RWPE2 (cell line): ENCODE measurements around the gene RGS14.
A peak's percentile ranks its signal among the peaks of the same experiment; 100 is the strongest.
"Not testable (repeated sequence)": the region's sequence is repeated elsewhere in the genome, so short reads cannot be mapped to it uniquely, and the experiment has no call there.

Source experiments
- ATAC-seq: fragments of 200-7000 bp; cut with Tn5 transposase; 3 replicates; pipeline ENCODE4 v1.9.1; 2021; ENCODE audit warnings: low read depth
- DNase-seq: peaks from one replicate; pipeline ENCODE4 v3.0.0-alpha.2; 2020; ENCODE audit warnings: low spot score
- H3K27ac ChIP-seq: fragments of 450-650 bp; 2 replicates; pipeline ENCODE4 v1.5.1; 2017; ENCODE audit warnings: mild to moderate bottlenecking; ENCODE audit not compliant: poor library complexity, severe bottlenecking
- H3K27me3 ChIP-seq: fragments of 250-450 bp; sonication (Bioruptor Pico); 2 replicates; pipeline ENCODE4 v1.5.1; 2021; ENCODE audit warnings: mild to moderate bottlenecking, moderate library complexity; ENCODE audit not compliant: insufficient read depth, poor library complexity, severe bottlenecking
- H3K36me3 ChIP-seq: fragments of 250-450 bp; sonication (Bioruptor Pico); 2 replicates; pipeline ENCODE4 v1.5.1; 2020; ENCODE audit warnings: low read depth, mild to moderate bottlenecking, moderate library complexity
- H3K4me1 ChIP-seq: fragments of 250-450 bp; sonication (Bioruptor Pico); 2 replicates; pipeline ENCODE4 v1.5.1; 2021; ENCODE audit warnings: mild to moderate bottlenecking, moderate library complexity; ENCODE audit not compliant: insufficient read depth, poor library complexity, severe bottlenecking
- H3K4me3 ChIP-seq: fragments of 250-450 bp; sonication (Bioruptor Pico); 2 replicates; pipeline ENCODE4 v1.5.1; 2021; ENCODE audit warnings: mild to moderate bottlenecking, moderate library complexity; ENCODE audit not compliant: severe bottlenecking
- H3K9me3 ChIP-seq: fragments of 250-450 bp; sonication (Bioruptor Pico); 2 replicates; pipeline ENCODE4 v1.5.1; 2021; ENCODE audit warnings: mild to moderate bottlenecking, moderate library complexity; ENCODE audit not compliant: severe bottlenecking
- TF ChIP-seq, protein P1 (sequence below): fragments of 450-650 bp; IDR thresholded peaks from one replicate; pipeline ENCODE4 v1.5.1; 2017; ENCODE audit warnings: mild to moderate bottlenecking, moderate library complexity; ENCODE audit not compliant: poor library complexity, severe bottlenecking

Gene RGS14

DNA sequence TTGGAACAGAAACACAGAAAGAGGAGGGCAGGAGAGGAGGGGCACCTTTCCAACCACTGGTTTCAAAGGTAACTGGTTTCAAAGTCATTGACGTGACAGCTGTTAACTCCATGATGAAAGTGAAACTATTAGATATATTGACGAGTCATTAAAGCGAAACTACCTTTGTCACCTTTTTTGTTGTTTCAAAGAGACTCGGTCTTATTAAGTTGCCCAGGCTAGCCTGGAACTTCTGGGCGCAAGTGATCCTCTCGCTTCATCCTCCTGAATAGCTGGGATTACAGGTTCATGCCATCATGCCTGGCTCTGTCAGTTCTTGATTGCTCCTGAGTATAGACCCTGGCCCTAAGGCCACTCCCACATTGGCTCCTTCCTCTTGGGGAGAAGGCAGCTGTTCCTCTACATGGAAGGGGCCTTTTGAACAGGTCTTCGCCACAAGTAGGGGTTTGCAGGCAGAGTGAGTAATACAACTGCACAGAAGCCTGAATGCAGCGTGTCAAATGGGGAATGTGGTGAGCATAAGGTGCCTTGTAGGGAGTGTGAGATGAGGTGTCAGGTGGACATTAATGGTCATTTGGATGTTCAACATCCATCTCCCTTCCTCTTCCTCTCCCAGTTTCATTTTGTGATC is 55.0 kb downstream of the RGS14 start:
- H3K27ac ChIP-seq: no peak overlapping the region
- no peak overlapping the region for H3K4me3 ChIP-seq

DNA sequence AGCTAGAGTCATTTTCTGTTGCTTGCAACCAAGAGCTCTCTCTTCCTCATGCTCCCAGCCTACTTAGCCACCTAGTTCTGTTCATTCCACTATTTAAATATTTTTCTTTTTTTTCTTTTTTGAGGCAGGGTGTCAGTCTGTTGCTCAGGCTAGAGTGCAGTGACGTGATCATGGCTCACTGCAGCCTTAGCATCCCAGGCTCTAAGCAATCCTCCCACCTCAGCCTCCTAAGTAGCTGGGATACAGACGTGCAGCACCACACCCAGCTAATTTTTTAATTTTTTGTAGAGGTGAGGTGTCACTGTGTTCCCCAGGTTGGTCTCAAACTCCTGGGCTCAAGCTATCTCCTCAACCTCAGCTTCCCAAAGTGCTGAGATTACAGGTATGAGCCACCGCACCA is 56.8 kb downstream of the RGS14 start:
- Histone ChIP-seq H3K9me3 (no peaks in the 10 kb centered on the region), H3K27ac (no peak overlapping the region), H3K4me1 (no peaks in the 10 kb centered on the region), H3K27me3 (no peaks in the 10 kb centered on the region), H3K36me3 (no peaks in the 10 kb centered on the region), H3K4me3 (no peak overlapping the region)
- DNase-seq (no peak), ATAC-seq (no peak)
- TF ChIP-seq, protein P1, sequence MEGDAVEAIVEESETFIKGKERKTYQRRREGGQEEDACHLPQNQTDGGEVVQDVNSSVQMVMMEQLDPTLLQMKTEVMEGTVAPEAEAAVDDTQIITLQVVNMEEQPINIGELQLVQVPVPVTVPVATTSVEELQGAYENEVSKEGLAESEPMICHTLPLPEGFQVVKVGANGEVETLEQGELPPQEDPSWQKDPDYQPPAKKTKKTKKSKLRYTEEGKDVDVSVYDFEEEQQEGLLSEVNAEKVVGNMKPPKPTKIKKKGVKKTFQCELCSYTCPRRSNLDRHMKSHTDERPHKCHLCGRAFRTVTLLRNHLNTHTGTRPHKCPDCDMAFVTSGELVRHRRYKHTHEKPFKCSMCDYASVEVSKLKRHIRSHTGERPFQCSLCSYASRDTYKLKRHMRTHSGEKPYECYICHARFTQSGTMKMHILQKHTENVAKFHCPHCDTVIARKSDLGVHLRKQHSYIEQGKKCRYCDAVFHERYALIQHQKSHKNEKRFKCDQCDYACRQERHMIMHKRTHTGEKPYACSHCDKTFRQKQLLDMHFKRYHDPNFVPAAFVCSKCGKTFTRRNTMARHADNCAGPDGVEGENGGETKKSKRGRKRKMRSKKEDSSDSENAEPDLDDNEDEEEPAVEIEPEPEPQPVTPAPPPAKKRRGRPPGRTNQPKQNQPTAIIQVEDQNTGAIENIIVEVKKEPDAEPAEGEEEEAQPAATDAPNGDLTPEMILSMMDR: no peak

More for the DNA sequence above, 55.0 kb downstream of the RGS14 start:
- Histone ChIP-seq H3K4me1 (no peaks in the 10 kb centered on the region), H3K27me3 (no peaks in the 10 kb centered on the region), H3K9me3 (no peaks in the 10 kb centered on the region), H3K36me3 (no peaks in the 10 kb centered on the region)
- TF ChIP-seq, protein P1: no peak
- DNase-seq (no peak), ATAC-seq (no peak)

DNA sequence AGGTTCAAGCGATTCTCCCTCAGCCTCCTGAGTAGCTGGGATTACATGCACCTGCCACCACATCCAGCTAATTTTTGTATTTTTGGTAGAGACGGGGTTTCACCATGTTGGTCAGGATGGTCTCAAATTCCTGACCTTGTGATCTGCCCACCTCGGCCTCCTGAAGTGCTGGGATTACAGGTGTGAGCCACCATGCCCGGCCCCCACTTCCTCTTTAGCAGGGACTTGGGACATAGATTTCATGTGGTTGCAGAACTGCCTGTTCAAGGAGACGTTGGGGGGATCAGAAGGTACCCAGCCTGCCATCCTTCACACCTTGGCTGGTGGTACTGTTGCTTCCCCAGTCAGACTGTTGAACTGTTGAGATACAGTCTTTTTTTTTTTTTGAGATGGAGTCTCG is 59.4 kb downstream of the RGS14 start:
- not testable (repeated sequence) for H3K27ac ChIP-seq

DNA sequence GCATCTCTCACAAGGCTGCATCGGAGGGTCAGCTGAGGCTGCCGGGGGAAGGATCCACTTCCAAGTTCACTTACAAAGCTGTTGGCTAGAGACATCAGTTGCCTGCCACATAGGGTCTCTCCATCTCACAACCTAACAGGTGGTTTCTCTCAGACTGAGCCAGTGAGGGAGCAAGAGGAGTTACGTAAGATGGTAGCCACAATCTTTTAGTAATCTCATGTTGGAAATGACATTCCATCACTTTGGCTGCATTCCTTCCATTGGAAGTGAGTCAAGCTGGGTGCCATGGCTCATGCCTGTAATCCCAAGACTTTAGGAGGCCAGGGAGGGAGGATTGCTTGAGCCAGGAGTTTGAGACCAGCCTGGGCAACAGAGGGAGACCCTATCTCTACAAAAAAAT is 61.3 kb downstream of the RGS14 start:
- Histone ChIP-seq H3K27me3 (no peaks in the 10 kb centered on the region), H3K4me1 (no peaks in the 10 kb centered on the region), H3K4me3 (no peak overlapping the region), H3K9me3 (no peaks in the 10 kb centered on the region), H3K36me3 (no peaks in the 10 kb centered on the region), H3K27ac (no peak overlapping the region)
- DNase-seq (no peak), ATAC-seq (peak; percentile 40; the same call in 2 of the 3 replicates)
- TF ChIP-seq, protein P1: no peak

More for the DNA sequence above, 59.4 kb downstream of the RGS14 start:
- not testable (repeated sequence) for H3K4me1 ChIP-seq, H3K4me3 ChIP-seq, H3K36me3 ChIP-seq, H3K9me3 ChIP-seq, H3K27me3 ChIP-seq, ATAC-seq, DNase-seq

DNA sequence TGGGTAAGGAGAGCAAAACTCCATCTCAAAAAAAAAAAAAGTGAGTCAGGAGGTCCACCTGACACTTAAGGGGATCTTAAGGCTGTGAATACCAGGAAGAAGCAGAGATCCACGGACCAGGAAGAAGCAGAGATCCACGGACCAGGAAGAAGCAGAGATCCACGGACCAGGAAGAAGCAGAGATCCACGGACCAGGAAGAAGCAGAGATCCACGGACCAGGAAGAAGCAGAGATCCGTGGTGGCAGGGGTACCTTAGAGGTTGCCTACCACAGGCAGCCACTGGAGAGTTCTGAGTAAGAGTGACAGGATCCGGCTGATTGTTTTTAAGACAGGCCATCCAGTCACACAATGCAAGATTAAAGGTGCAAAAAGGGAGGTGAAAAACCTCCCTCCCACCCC is 62.7 kb downstream of the RGS14 start:
- H3K9me3 ChIP-seq, H3K27ac ChIP-seq, H3K36me3 ChIP-seq, DNase-seq, H3K4me3 ChIP-seq, H3K27me3 ChIP-seq, ATAC-seq, H3K4me1 ChIP-seq: not testable (repeated sequence)

DNA sequence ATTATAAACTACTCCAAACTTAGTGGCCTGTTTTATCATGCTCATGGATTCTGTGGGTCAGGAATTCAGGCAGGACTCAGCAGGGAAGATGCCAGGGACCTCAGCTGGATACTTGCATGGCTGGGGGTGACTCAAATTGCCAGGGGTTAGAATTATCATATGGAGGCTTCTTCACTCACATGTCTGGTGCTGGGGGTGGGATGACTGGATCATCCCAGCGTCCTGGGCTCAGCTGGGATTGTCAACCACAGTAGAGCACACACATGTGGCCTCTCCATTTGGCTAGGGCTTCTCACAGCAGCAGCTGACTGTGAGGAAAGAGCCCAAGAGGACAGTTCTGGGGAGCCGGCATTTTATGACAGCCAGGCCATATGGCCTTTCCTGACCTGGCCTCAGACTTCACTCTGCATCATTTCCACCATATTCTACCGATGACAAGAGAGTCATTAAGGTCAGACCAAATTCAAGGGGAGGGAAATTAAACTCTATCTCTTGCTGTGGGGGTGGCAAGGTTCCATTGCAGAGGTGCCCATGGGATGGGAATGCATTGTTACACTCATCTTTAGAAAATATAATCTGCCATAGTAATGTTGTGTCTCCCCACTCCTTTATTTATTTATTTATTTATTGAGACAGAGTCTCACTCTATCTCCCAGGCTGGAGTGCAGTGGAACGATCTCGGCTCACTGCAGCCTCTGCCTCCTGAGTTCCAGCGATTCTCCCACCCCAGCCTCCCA is 63.5 kb downstream of the RGS14 start:
- H3K36me3 ChIP-seq: no peaks in the 10 kb centered on the region
- H3K4me1 ChIP-seq: peaks cover 3% of the 10 kb centered on the region
- TF ChIP-seq, protein P1: no peak
- no peaks in the 10 kb centered on the region for H3K27me3 ChIP-seq
- ATAC-seq (no peak), DNase-seq (no peak)
- H3K27ac ChIP-seq: no peak overlapping the region
- H3K4me3 ChIP-seq: no peak overlapping the region
- no peaks in the 10 kb centered on the region for H3K9me3 ChIP-seq
